IMR-90 (cell line): ENCODE data around the gene TPP2. TPM values are rescaled to one million over a fixed set of nuclear protein-coding genes. Genes with fewer than 3 reads are reported as not detected.
A peak's percentile ranks its signal among the peaks of the same experiment; 100 is the strongest.

Experiments used
- ATAC-seq: fragments of 200-7000 bp; cut with Tn5 transposase; 2 replicates; pipeline ENCODE4 v1.9.1; 2020; ENCODE audit warnings: low read depth, mild to moderate bottlenecking, moderate library complexity
- BruUV-seq: library from RNA; stranded (reverse); fragments of 400-500 nt; replicated peaks from 2 replicates; lab custom pipeline; 2021; lab: Mats Ljungman, UMichigan
- CTCF ChIA-PET: fragments of 300-600 bp; formaldehyde crosslinking; extraction: SDS; loops from one replicate; lab custom pipeline; 2021; ENCODE audit warnings: antibody characterized with exemption; lab: Yijun Ruan, JAX
- POLR2A ChIA-PET: fragments of 300-600 bp; sonication (Branson Sonifier 250); formaldehyde crosslinking; loops from one replicate; lab custom pipeline; 2022; ENCODE audit warnings: antibody characterized with exemption; ENCODE audit not compliant: unreplicated experiment; lab: Charles Lee
- DNase-seq: peaks from one replicate; pipeline ENCODE4 v3.0.0; 2013
- H2AFZ ChIP-seq: replicated peaks from 2 replicates; pipeline ENCODE3; 2013; ENCODE audit warnings: low read length, mild to moderate bottlenecking; ENCODE audit not compliant: poor library complexity
- H2AK5ac ChIP-seq: 2 replicates; pipeline ENCODE4 v1.6.1; 2013; ENCODE audit warnings: low read depth, low read length, inconsistent platforms
- H2AK9ac ChIP-seq: replicated peaks from 2 replicates; pipeline ENCODE3; 2013; ENCODE audit warnings: mild to moderate bottlenecking, low read depth, low read length, moderate library complexity; ENCODE audit not compliant: poor library complexity
- H2BK120ac ChIP-seq: 2 replicates; pipeline ENCODE4 v1.6.1; 2013; ENCODE audit warnings: low read depth, low read length, inconsistent platforms
- H2BK15ac ChIP-seq: 3 replicates; pipeline ENCODE4 v1.6.1; 2013; ENCODE audit warnings: low read depth, low read length, inconsistent platforms
- H2BK20ac ChIP-seq: 2 replicates; pipeline ENCODE4 v1.6.1; 2013; ENCODE audit warnings: low read depth, mild to moderate bottlenecking, inconsistent platforms, low read length, moderate library complexity
- H2BK5ac ChIP-seq: 2 replicates; pipeline ENCODE4 v1.6.1; 2013; ENCODE audit warnings: mild to moderate bottlenecking, low read depth, low read length, inconsistent platforms; ENCODE audit not compliant: poor library complexity, severe bottlenecking
- H3K14ac ChIP-seq: replicated peaks from 2 replicates; pipeline ENCODE4 v1.6.1; 2013; ENCODE audit warnings: low read depth, low read length, inconsistent platforms
- H3K18ac ChIP-seq: 2 replicates; pipeline ENCODE4 v1.6.1; 2013; ENCODE audit warnings: low read depth, low read length, control low read depth
- H3K23ac ChIP-seq: 2 replicates; pipeline ENCODE4 v1.6.1; 2013; ENCODE audit warnings: low read depth, low read length, inconsistent platforms
- H3K27ac ChIP-seq: 2 replicates; pipeline ENCODE4 v1.5.1; 2013; ENCODE audit warnings: mild to moderate bottlenecking, control low read depth, low read length; ENCODE audit not compliant: insufficient read depth
- H3K27me3 ChIP-seq: 2 replicates; pipeline ENCODE4 v1.6.1; 2013; ENCODE audit warnings: low read length; ENCODE audit not compliant: control insufficient read depth, insufficient read depth
- H3K36me3 ChIP-seq: 2 replicates; pipeline ENCODE4 v1.6.1; 2013; ENCODE audit warnings: low read length, mixed read lengths; ENCODE audit not compliant: control insufficient read depth, insufficient read depth
- H3K4ac ChIP-seq: 2 replicates; pipeline ENCODE4 v1.6.1; 2013; ENCODE audit warnings: low read depth, low read length, inconsistent platforms
- H3K4me1 ChIP-seq: 2 replicates; pipeline ENCODE4 v1.6.1; 2013; ENCODE audit warnings: low read length, mixed read lengths; ENCODE audit not compliant: control insufficient read depth, insufficient read depth
- H3K4me2 ChIP-seq: 2 replicates; pipeline ENCODE4 v1.6.1; 2013; ENCODE audit warnings: low read depth, mild to moderate bottlenecking, control low read depth, low read length, moderate library complexity
- H3K4me3 ChIP-seq: 2 replicates; pipeline ENCODE4 v1.5.1; 2013; ENCODE audit warnings: low read depth, mild to moderate bottlenecking, control low read depth, low read length, moderate library complexity; ENCODE audit not compliant: insufficient read depth
- H3K56ac ChIP-seq: 2 replicates; pipeline ENCODE4 v1.6.1; 2013; ENCODE audit warnings: low read length, inconsistent platforms; ENCODE audit not compliant: insufficient read depth; ENCODE audit errors: extremely low read depth
- H3K79me1 ChIP-seq, 2 experiments: 2 replicates each; pipeline ENCODE4 v1.6.1; 2013; ENCODE audit warnings: low read length in 2 of 2, inconsistent platforms in 1 of 2, low read depth in 1 of 2
- H3K9ac ChIP-seq: 2 replicates; pipeline ENCODE4 v1.6.1; 2013; ENCODE audit warnings: low read depth, low read length, control low read depth
- H3K9me1 ChIP-seq: 2 replicates; pipeline ENCODE4 v1.6.1; 2013; ENCODE audit warnings: low read length, inconsistent platforms; ENCODE audit not compliant: insufficient read depth
- H3K9me3 ChIP-seq: 2 replicates; pipeline ENCODE4 v1.6.1; 2013; ENCODE audit warnings: low read length; ENCODE audit not compliant: control insufficient read depth, insufficient read depth
- H4K20me1 ChIP-seq: 2 replicates; pipeline ENCODE4 v1.6.1; 2013; ENCODE audit warnings: low read length, inconsistent platforms; ENCODE audit not compliant: insufficient read depth
- H4K5ac ChIP-seq: 2 replicates; pipeline ENCODE4 v1.6.1; 2013; ENCODE audit warnings: mild to moderate bottlenecking, low read depth, low read length, control low read depth
- H4K8ac ChIP-seq, 2 experiments: 2 replicates each; pipeline ENCODE4 v1.6.1; 2013; ENCODE audit warnings: low read depth in 2 of 2, low read length in 2 of 2, control low read depth in 1 of 2, inconsistent platforms in 1 of 2
- H4K91ac ChIP-seq: 2 replicates; pipeline ENCODE4 v1.6.1; 2013; ENCODE audit warnings: low read depth, low read length, inconsistent platforms; ENCODE audit not compliant: insufficient read depth
- CEBPB ChIP-seq: IDR thresholded peaks from 2 replicates; pipeline ENCODE4 v1.6.1; 2012; ENCODE audit warnings: low read depth, low read length, improper control_type of control experiment
- ELK1 ChIP-seq: fragments of 150-350 bp; IDR thresholded peaks from 2 replicates; pipeline ENCODE4 v1.6.1; 2016; ENCODE audit warnings: low read depth, mild to moderate bottlenecking, low read length, moderate library complexity, borderline replicate concordance
- MAZ ChIP-seq: IDR thresholded peaks from 2 replicates; pipeline ENCODE4 v1.6.1; 2012; ENCODE audit warnings: low read depth, mild to moderate bottlenecking, low read length, improper control_type of control experiment, moderate library complexity, borderline replicate concordance
- MXI1 ChIP-seq: IDR thresholded peaks from 2 replicates; pipeline ENCODE4 v1.6.1; 2012; ENCODE audit warnings: low read depth, mild to moderate bottlenecking, low read length, moderate library complexity, borderline replicate concordance
- RCOR1 ChIP-seq: IDR thresholded peaks from 2 replicates; pipeline ENCODE4 v1.6.1; 2012; ENCODE audit warnings: mild to moderate bottlenecking, low read length, improper control_type of control experiment; ENCODE audit not compliant: insufficient replicate concordance
- SMC3 ChIP-seq: fragments of 150-350 bp; IDR thresholded peaks from 2 replicates; pipeline ENCODE4 v1.6.1; 2016; ENCODE audit warnings: low read depth, mild to moderate bottlenecking, antibody characterized with exemption, low read length, moderate library complexity
- WGBS, 2 experiments: methylation state at CpG; one replicate each; pipeline versions ENCODE4 v1.1.5 to v1.1.7; 2013; ENCODE audit warnings: missing lambda C conversion rate in 2 of 2; ENCODE audit not compliant: insufficient read length in 1 of 2; ENCODE audit errors: extremely low coverage in 2 of 2; 5-methylcytosine and 5-hydroxymethylcytosine counted together
- dilution Hi-C: fragments of 300-500 bp; cut with HindIII; formaldehyde crosslinking; loops from one replicate; pipeline ENCODE4 v1.14.3; 2018; ENCODE audit warnings: low sequenced_read_pairs; ENCODE audit not compliant: unreplicated experiment
- in situ Hi-C: fragments of 300-500 bp; cut with MboI; formaldehyde crosslinking; loops from 3 replicates; pipeline ENCODE4 v1.14.3; 2019; ENCODE audit warnings: low sequenced_read_pairs, inconsistent platforms, mixed read lengths
- intact Hi-C: fragments of 100-400 bp; cut with micrococcal nuclease; formaldehyde crosslinking; loops from 2 replicates; pipeline ENCODE4 v1.10.0; 2022
- polyA plus RNA-seq, 3 experiments: library from polyadenylated mRNA; depleted of rRNA; stranded (reverse); fragments of >200 nt; gene quantifications; 2 replicates each; pipeline ENCODE4 v1.2.3, GENCODE V29; 2012; ENCODE audit warnings: low replicate concordance in 1 of 3
- total RNA-seq: library from RNA; depleted of rRNA; stranded (reverse); fragments of >200 nt; gene quantifications from 2 replicates; pipeline ENCODE4 v1.2.3, GENCODE V29; 2012

Gene TPP2
- total and polyA plus RNA-seq, 2 of the 4 experiments (the other 2 are of a cell fraction) = 27.6 to 52.9 TPM

GRCh38 chr13:102643656-102644055 lies 46.9 kb downstream of the TPP2 start:
- Histone ChIP-seq H2AFZ (no peak overlapping the region), H3K9me1 (0 out of 2 replicates have a peak, but pooled peaks cover 3% of the 10 kb centered on the region), H2BK20ac (no peak overlapping the region), H2AK9ac (no peak overlapping the region), H2BK15ac (no peak overlapping the region), H3K4me3 (no peak overlapping the region), H3K27me3 (no peaks in the 10 kb centered on the region), H3K9ac (no peak overlapping the region), H3K36me3 (peaks cover 35% of the 10 kb centered on the region), H3K9me3 (no peaks in the 10 kb centered on the region), H4K91ac (no peak overlapping the region), H3K56ac (no peak overlapping the region), H3K23ac (no peak overlapping the region), H4K5ac (no peak overlapping the region), H4K20me1 (no peaks in the 10 kb centered on the region), H3K18ac (no peak overlapping the region), H2BK120ac (no peak overlapping the region), H3K4me1 (no peaks in the 10 kb centered on the region), H3K27ac (no peak overlapping the region), H3K4me2 (no peak overlapping the region), H3K4ac (no peak overlapping the region), H3K79me1 (peaks cover 5% of the 10 kb centered on the region in 2 experiments; a peak in 2 of 4 replicates), H4K8ac (0 out of 4 replicates have a peak overlapping the region, but pooled peaks of 1 of the 2 experiments have one; percentile 25), H3K14ac (no peak overlapping the region), H2AK5ac (no peak overlapping the region), H2BK5ac (no peak overlapping the region)
- in situ Hi-C loops = no loop called here
- ChIA-PET POLR2A (no interaction called here), CTCF (no interaction called here)
- dilution Hi-C loops = no loop called here
- DNase-seq (peak; percentile 21), ATAC-seq (no peak)
- TF ChIP-seq MXI1 = no peak
- no peak for TF ChIP-seq CEBPB
- TF ChIP-seq SMC3 = no peak
- TF ChIP-seq RCOR1 = no peak
- no peak for TF ChIP-seq MAZ
- TF ChIP-seq ELK1 = no peak
- BruUV-seq = no TSS peak
- intact Hi-C loops = loop anchor here (2.0 to 5.0 kb wide), 2 partner anchors 13 to 36 kb away; no protein-coding TSS in a partner anchor
- no CpG with 5 or more reads among the region's 1 CpG for WGBS, 2 experiments
